HG03159 (cell line): ENCODE data around the gene MAPKAP1.

ENCODE experiments used
- ATAC-seq: cut with Tn5 transposase; IDR thresholded peaks from one replicate; pipeline ENCODE4 v1.9.1; 2021; ENCODE audit warnings: mild to moderate bottlenecking, moderate library complexity; ENCODE audit not compliant: unreplicated experiment

MAPKAP1 gene

GRCh38 chr9:125399165-125399564, 307.8 kb downstream of the MAPKAP1 start:
- no peak for ATAC-seq

- ATAC-seq = no peak
Observed at GRCh38 chr9:125398243-125398642, 308.8 kb downstream of the MAPKAP1 start.

GRCh38 chr9:125397736-125398135, 309.3 kb downstream of the MAPKAP1 start:
- no peak for ATAC-seq

- no peak for ATAC-seq
Observed at GRCh38 chr9:125396799-125397198, 310.2 kb downstream of the MAPKAP1 start.

- ATAC-seq = no peak
Observed at GRCh38 chr9:125393426-125393825, 313.6 kb downstream of the MAPKAP1 start.

GRCh38 chr9:125391704-125392103, 315.3 kb downstream of the MAPKAP1 start:
- no peak for ATAC-seq

GRCh38 chr9:125388978-125389377, 318.0 kb downstream of the MAPKAP1 start:
- ATAC-seq = no peak

GRCh38 chr9:125387861-125388524, 319.0 kb downstream of the MAPKAP1 start:
- ATAC-seq = no peak
